Liver (tissue), 9 donors: Measurements from ENCODE around the gene C10orf67. TPM values are rescaled to one million over a fixed set of nuclear protein-coding genes. Genes with fewer than 3 reads are reported as not detected.
"Not testable (repeated sequence)": the region's sequence is repeated elsewhere in the genome, so short reads cannot be mapped to it uniquely, and the experiment has no call there.

Source experiments
- DNase-seq: peaks from one replicate; pipeline ENCODE4 v3.0.0-alpha.2; 2017; ENCODE audit warnings: low spot score
- H3K27ac ChIP-seq, 2 donors: one replicate each; pipeline ENCODE4 v1.7.0; 2013; ENCODE audit warnings: inconsistent platforms in 2 of 2, low read length in 2 of 2, control low read depth in 1 of 2, low read depth in 1 of 2, mild to moderate bottlenecking in 1 of 2
- H3K27me3 ChIP-seq, 4 donors: one replicate each; pipeline versions ENCODE4 v1.6.1 to v1.7.0; 2013; ENCODE audit warnings: low read length in 3 of 4, inconsistent platforms in 1 of 4, mild to moderate bottlenecking in 1 of 4, moderate library complexity in 1 of 4; ENCODE audit not compliant: control insufficient read depth in 4 of 4, insufficient read depth in 4 of 4
- H3K36me3 ChIP-seq, 4 donors: one replicate each; pipeline versions ENCODE4 v1.6.1 to v1.7.0; 2013; ENCODE audit warnings: low read length in 3 of 4, mild to moderate bottlenecking in 3 of 4, low read depth in 1 of 4, moderate library complexity in 1 of 4; ENCODE audit not compliant: control insufficient read depth in 4 of 4, insufficient read depth in 3 of 4
- H3K4me1 ChIP-seq, 4 donors: one replicate each; pipeline versions ENCODE4 v1.6.1 to v1.7.0; 2013; ENCODE audit warnings: low read length in 3 of 4, mild to moderate bottlenecking in 3 of 4, moderate library complexity in 1 of 4; ENCODE audit not compliant: control insufficient read depth in 4 of 4, insufficient read depth in 4 of 4
- H3K4me3 ChIP-seq, 3 donors: one replicate each; pipeline versions ENCODE4 v1.6.1 to v1.7.0; 2013; ENCODE audit warnings: low read length in 3 of 3, control low read depth in 1 of 3, low read depth in 1 of 3, mild to moderate bottlenecking in 1 of 3
- H3K9ac ChIP-seq, 2 donors: one replicate each; pipeline ENCODE4 v1.7.0; 2013; ENCODE audit warnings: low read length in 2 of 2, mild to moderate bottlenecking in 2 of 2, moderate library complexity in 2 of 2, control low read depth in 1 of 2, low read depth in 1 of 2
- H3K9me3 ChIP-seq, 4 donors: one replicate each; pipeline versions ENCODE4 v1.6.1 to v1.7.0; 2013; ENCODE audit warnings: low read length in 3 of 4; ENCODE audit not compliant: control insufficient read depth in 4 of 4
- ATF3 ChIP-seq: IDR thresholded peaks from 2 replicates; pipeline ENCODE4 v1.6.1; 2016; ENCODE audit warnings: antibody characterized with exemption
- EGR1 ChIP-seq, 2 donors: IDR thresholded peaks; 2 replicates each; pipeline ENCODE4 v1.6.1; 2016 to 2018; ENCODE audit warnings: antibody characterized with exemption in 2 of 2, low read depth in 2 of 2
- FOXA1 ChIP-seq: IDR thresholded peaks from 2 replicates; pipeline ENCODE4 v1.6.1; 2016; ENCODE audit warnings: antibody characterized with exemption
- FOXA2 ChIP-seq: IDR thresholded peaks from 2 replicates; pipeline ENCODE4 v1.6.1; 2016; ENCODE audit warnings: antibody characterized with exemption
- GABPA ChIP-seq, 2 donors: IDR thresholded peaks in 1 of 2; conservative IDR thresholded peaks in 1 of 2; 2 replicates each; pipeline ENCODE4 v1.6.1; 2016; ENCODE audit warnings: antibody characterized with exemption in 2 of 2, mild to moderate bottlenecking in 1 of 2, moderate library complexity in 1 of 2
- HNF4A ChIP-seq, 2 donors: conservative IDR thresholded peaks; 2 replicates each; pipeline ENCODE4 v1.6.1; 2016; ENCODE audit warnings: antibody characterized with exemption in 2 of 2, mild to moderate bottlenecking in 2 of 2
- HNF4G ChIP-seq: IDR thresholded peaks from 2 replicates; pipeline ENCODE4 v1.6.1; 2016; ENCODE audit warnings: antibody characterized with exemption
- JUND ChIP-seq, 2 donors: IDR thresholded peaks; 2 replicates each; pipeline ENCODE4 v1.6.1; 2016; ENCODE audit warnings: antibody characterized with exemption in 2 of 2
- NR2F2 ChIP-seq: IDR thresholded peaks from 2 replicates; pipeline ENCODE4 v1.6.1; 2016; ENCODE audit warnings: antibody characterized with exemption
- REST ChIP-seq: IDR thresholded peaks from 2 replicates; pipeline ENCODE4 v1.6.1; 2016; ENCODE audit warnings: antibody characterized with exemption, mild to moderate bottlenecking
- TAF1 ChIP-seq: conservative IDR thresholded peaks from 2 replicates; pipeline ENCODE4 v1.6.1; 2016; ENCODE audit warnings: antibody characterized with exemption, mild to moderate bottlenecking
- WGBS: extraction: QIAGEN DNeasy Blood & Tissue Kit; methylation state at CpG from one replicate; pipeline ENCODE4 v1.1.7; 2013; 5-methylcytosine and 5-hydroxymethylcytosine counted together
- polyA plus RNA-seq, 2 donors: library from polyadenylated mRNA; stranded (reverse) in 1 of 2; unstranded in 1 of 2; fragments of 200-250 nt in 1 of 2; fragments of >200 nt in 1 of 2; fragmentation: Nextera tagmentation in 1 of 2; extraction: Ambion mirVana in 1 of 2; gene quantifications; one replicate each; pipeline versions ENCODE4 v1.2.1 to v1.2.3, GENCODE V29; 2013 to 2015
- total RNA-seq, 2 donors: library from RNA; depleted of rRNA; stranded (reverse); fragments of >200 nt; gene quantifications; one replicate each; pipeline ENCODE4 v1.2.3, GENCODE V29; 2014
- TF ChIP-seq, protein P1 (sequence below): IDR thresholded peaks from 2 replicates; pipeline ENCODE4 v1.6.1; 2016; ENCODE audit warnings: antibody characterized with exemption
- TF ChIP-seq, protein P2 (sequence below): fragments of 150-350 bp; IDR thresholded peaks from 2 replicates; pipeline ENCODE4 v1.5.1; 2017; ENCODE audit warnings: improper control_type of control experiment, low read depth, low read length; ENCODE audit not compliant: missing input control
- TF ChIP-seq, protein P3 (sequence below): IDR thresholded peaks from 2 replicates; pipeline ENCODE4 v1.6.1; 2016; ENCODE audit warnings: antibody characterized with exemption
- donor health status: healthy.
- donor health status: healthy.
- donor health status: healthy.
- donor health status: healthy.
- donor health status: healthy.

The C10orf67 gene
- total and polyA plus RNA-seq, 4 donors: 0.02 TPM; not detected in 3

GRCh38 chr10:23311034-23311433 is 33.6 kb downstream of the C10orf67 start:
- WGBS: 88% methylated on average over 1 of the region's 1 CpG
- no peak overlapping the region for H3K9ac ChIP-seq
- no peaks in the 10 kb centered on the region for H3K36me3 ChIP-seq
- no peak for TF ChIP-seq GABPA (IDR thresholded peaks at IDR 0.05 in 1 of 2, conservative IDR thresholded peaks at IDR 0.05 in 1 of 2)
- no peak for TF ChIP-seq TAF1
- TF ChIP-seq EGR1 (IDR thresholded peaks at IDR 0.05; ENCODE audit: low read depth in 2 of 2): no peak
- TF ChIP-seq NR2F2: no peak
- TF ChIP-seq HNF4G: no peak
- no peak for TF ChIP-seq REST
- TF ChIP-seq, protein P1, sequence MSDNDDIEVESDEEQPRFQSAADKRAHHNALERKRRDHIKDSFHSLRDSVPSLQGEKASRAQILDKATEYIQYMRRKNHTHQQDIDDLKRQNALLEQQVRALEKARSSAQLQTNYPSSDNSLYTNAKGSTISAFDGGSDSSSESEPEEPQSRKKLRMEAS: no peak
- TF ChIP-seq JUND (IDR thresholded peaks at IDR 0.05): no peak
- TF ChIP-seq FOXA1: no peak
- no peak for TF ChIP-seq ATF3
- H3K27me3 ChIP-seq: no peaks in the 10 kb centered on the region
- no peak overlapping the region for H3K4me3 ChIP-seq
- no peaks in the 10 kb centered on the region for H3K4me1 ChIP-seq
- no peaks in the 10 kb centered on the region for H3K9me3 ChIP-seq
- H3K27ac ChIP-seq: no peak overlapping the region
- DNase-seq: no peak

- Histone ChIP-seq H3K4me1 (no peaks in the 10 kb centered on the region), H3K9me3 (no peaks in the 10 kb centered on the region), H3K9ac (no peak overlapping the region), H3K36me3 (no peaks in the 10 kb centered on the region), H3K27ac (no peak overlapping the region), H3K27me3 (no peaks in the 10 kb centered on the region), H3K4me3 (no peak overlapping the region)
- 36% methylated on average over 1 of the region's 1 CpG for WGBS
- no peak for DNase-seq
- TF ChIP-seq REST (no peak), FOXA2 (no peak), NR2F2 (no peak), HNF4A (conservative IDR thresholded peaks at IDR 0.05) (no peak), EGR1 (IDR thresholded peaks at IDR 0.05; ENCODE audit: low read depth in 2 of 2) (no peak), TAF1 (no peak), JUND (IDR thresholded peaks at IDR 0.05) (no peak)
- TF ChIP-seq, protein P2, sequence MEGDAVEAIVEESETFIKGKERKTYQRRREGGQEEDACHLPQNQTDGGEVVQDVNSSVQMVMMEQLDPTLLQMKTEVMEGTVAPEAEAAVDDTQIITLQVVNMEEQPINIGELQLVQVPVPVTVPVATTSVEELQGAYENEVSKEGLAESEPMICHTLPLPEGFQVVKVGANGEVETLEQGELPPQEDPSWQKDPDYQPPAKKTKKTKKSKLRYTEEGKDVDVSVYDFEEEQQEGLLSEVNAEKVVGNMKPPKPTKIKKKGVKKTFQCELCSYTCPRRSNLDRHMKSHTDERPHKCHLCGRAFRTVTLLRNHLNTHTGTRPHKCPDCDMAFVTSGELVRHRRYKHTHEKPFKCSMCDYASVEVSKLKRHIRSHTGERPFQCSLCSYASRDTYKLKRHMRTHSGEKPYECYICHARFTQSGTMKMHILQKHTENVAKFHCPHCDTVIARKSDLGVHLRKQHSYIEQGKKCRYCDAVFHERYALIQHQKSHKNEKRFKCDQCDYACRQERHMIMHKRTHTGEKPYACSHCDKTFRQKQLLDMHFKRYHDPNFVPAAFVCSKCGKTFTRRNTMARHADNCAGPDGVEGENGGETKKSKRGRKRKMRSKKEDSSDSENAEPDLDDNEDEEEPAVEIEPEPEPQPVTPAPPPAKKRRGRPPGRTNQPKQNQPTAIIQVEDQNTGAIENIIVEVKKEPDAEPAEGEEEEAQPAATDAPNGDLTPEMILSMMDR: no peak
- TF ChIP-seq, protein P3, sequence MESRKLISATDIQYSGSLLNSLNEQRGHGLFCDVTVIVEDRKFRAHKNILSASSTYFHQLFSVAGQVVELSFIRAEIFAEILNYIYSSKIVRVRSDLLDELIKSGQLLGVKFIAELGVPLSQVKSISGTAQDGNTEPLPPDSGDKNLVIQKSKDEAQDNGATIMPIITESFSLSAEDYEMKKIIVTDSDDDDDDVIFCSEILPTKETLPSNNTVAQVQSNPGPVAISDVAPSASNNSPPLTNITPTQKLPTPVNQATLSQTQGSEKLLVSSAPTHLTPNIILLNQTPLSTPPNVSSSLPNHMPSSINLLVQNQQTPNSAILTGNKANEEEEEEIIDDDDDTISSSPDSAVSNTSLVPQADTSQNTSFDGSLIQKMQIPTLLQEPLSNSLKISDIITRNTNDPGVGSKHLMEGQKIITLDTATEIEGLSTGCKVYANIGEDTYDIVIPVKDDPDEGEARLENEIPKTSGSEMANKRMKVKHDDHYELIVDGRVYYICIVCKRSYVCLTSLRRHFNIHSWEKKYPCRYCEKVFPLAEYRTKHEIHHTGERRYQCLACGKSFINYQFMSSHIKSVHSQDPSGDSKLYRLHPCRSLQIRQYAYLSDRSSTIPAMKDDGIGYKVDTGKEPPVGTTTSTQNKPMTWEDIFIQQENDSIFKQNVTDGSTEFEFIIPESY: no peak
Measured at GRCh38 chr10:23310404-23310803, 34.2 kb downstream of the C10orf67 start.

DNA sequence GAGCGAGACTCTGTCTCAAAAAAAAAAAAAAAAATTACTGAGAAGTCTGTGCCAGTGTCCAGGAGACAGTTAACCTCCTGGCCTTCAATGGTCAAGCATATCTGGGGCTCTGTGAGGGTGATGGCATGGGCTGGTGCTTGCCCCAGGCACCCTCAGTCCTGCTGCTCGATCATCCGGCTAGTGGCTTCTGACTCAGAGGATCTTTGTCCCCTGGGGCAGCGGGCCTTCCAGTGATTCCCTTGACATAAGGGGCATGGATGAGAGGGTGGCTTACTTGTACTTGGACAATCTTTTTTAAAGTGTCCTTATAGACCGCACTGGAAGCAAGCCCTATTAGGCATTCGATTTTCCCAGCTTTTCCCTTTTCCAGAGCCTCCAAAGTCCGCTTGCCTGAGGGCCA is 44.6 kb downstream of the C10orf67 start:
- not testable (repeated sequence) for H3K9me3 ChIP-seq, H3K9ac ChIP-seq, DNase-seq, H3K27me3 ChIP-seq, H3K27ac ChIP-seq, H3K4me1 ChIP-seq, H3K36me3 ChIP-seq, H3K4me3 ChIP-seq
- 91% methylated on average over 7 of the region's 7 CpGs for WGBS
